Measurements from ENCODE around the gene PLXNA1.

The PLXNA1 gene

DNA sequence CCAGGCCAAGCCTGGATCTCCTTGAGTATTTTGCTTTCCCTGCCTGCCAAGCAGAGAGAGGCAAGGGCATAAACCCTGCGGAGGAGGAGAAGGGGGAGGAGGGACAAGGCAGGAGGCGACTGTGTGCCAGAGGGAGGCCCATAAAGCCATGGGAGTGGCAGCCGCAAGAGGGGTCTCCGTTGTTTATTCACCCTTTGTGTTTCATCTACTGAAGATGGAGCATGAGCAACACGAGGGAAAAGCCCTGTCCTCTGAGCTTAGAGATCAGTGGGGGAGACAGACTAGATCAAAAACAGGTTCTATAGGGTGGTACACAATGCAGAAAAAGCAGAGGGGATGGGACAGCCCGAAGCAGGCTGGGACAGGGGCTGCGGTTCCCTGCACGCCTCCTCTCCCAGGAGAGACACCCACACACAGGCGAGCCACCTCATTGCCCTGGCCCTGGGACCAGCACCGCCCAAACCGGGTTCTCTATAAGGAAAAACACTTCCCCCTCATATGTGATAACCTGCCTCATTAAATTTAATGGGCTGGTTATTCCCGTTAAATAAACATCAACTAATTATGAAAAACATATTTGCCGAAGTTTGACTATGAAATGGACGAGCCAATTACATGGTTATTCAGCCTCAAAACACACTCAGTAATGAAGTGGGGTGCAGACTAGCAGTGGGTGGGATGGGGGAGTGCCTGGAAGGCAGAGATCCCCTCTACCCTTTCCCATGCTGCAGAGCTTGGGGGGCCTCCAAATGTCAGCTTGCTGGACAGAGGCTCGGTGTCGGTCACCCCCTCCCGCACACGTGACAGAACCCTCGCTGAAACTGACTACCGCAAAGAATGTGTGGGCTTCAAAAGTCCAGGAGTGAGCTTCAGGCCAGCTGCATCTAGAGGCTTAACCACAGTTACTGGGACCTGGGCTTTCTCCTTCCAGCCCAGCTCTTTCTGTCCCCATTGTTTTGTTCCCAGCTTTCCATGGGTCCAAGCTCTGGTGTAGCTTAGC is 14.2 kb upstream of the PLXNA1 start:
- no peak for DNase-seq

DNA sequence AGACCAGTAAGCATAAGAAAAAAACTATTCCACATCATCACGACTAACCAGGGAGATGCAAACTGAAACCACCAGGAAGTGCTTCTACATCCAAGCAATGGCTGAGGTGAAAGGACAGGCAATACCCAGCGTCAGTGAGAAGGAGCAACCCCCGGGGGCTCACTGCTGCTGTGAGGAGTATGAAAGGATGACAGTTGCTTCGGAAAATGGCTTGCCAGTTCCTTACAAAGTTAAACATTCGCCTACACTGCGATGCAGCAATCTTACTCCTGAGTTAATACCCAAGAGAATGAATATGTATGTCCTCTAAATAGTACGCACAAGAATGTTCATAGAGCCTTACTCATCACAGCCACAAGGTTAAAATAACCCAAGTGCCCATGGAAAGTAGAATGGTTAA is 13.3 kb upstream of the PLXNA1 start:
- no peak for DNase-seq

DNA sequence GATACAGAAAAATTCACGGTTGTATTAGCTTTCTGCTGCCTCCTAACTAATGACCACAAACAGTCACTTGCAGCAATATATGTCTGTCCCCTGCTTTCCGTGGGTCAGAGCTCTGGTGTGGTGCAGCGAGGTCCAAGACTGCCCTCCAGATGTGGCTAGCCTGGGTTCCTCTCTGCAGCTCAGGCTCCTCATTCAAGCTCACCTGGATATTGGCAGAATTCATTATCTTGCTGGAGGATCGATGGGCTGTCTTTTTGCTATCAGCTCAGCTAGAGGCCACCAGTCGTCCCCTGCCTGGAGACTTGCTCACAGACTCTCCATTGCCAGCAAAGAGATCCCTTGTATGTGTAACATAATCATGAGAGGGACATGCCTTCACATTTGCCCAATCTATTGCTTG is 12.8 kb upstream of the PLXNA1 start:
- DNase-seq = no peak

DNA sequence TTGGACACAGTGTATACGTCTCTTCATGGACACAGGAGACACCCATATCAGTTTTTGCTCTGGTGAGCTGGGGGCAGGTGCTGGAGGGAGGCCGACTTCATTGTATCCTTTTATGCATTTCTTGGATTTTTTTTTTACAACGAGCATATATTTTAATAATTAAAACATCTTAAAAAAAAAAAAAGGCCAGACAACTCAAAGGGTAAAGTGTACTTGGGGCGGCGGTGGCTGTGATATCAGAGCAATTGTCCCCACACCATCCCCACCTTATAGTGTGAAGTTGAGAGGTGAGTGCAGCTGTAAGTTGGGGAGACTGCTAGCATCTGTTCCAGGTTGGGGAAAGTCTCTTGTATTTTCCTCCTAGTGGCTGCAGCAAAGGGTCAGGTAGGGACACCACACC is 12.0 kb upstream of the PLXNA1 start:
- DNase-seq = no peak

DNA sequence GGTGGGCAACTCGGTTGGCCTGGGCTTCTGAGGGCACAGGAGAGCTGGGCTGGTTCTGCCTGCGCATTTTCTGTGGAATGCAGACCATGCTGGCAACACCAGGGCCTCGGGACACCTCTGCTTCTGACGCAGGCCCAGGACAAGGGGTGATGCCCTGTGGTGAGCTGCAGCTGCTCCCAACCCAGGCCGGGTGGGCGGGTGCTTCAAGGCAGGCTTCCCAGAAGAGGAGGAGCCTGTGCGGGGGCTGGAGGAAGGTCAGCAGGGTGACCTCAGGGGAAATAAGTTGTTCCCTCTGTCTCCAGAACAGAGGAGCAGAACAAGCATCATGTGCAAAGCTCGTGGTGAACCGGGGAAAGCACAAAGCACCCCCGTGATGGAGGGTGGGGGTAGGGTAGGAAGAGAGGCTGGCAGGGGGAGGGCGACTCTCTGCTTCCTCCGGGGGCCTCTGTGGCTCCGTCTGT is 11.0 kb upstream of the PLXNA1 start:
- DNase-seq = no peak

DNA sequence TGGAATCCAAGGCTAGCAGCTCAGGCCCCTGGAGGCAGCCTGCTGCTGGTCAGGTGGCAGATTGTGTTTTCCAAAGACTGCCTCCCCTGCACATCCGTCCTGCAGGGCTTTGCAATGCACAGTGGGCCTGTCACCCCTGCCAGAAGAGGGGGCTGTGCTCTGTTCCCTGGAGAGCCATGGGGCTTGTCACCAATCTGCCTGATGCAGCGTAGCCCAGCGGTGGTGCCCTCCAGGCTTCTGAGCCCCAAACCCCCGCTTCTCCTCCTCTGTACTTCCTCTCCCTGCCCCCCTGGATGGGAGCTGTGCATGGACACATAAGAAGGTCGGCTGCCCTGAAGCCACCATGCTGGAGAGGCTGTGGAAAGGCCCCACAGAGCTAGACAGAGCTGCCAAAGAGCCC is 10.0 kb upstream of the PLXNA1 start:
- no peak for DNase-seq

DNA sequence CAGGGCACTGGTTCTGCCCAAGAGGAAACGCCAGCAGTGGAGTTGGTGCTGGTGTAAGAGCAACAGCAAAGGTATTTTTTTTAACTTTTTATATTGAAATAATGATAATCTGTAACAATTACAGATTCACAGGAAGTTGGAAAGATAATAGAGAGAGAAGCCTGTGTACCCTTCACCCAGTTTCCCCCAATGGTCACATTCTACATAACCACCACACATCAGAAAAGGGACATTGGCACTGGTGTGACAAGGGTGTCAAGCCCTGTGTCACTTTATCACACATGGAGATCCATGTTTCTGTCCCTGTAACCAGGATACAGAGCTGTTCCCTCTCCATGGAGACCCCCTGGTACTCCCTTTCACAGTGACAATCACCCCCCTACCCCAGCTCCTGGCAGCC is 9.1 kb upstream of the PLXNA1 start:
- DNase-seq = no peak

DNA sequence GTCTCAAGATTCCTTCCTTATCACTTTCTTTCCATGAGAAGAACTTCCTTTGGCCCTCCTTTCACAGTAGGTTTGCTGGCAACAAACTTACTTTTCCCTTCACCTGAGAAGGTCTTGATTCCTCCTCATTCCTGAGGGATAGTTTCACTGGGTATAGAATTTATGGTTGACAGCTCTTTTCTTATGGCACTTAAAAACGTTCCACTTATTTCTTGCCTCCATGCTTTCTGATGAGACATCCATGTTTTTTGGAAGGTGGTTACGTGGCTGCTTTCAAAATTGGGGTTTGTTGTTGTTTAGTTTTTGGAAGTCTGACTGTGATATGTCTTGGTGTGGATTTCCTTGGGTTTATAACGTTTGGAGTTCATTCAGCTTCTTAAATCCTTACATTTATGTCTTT is 8.2 kb upstream of the PLXNA1 start:
- DNase-seq = no peak

DNA sequence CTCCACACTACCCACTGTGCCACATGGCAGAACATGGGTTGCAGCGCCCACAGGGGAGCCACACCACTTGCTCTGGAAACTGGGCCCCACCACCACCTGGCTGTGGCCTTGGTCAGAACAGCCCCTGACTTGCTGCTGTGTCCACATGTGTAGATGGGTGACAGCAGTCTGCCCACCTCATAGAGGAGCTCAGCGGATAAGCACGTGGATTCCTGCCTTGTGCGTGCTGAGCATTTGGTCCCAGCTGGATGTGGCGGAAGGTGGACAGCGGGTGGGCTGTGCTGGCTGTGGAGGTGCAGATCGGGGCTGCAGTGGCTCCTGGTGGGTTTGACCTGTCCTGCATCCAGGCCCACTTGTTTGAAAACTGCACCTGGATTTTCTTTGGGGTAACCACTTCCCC is 6.0 kb upstream of the PLXNA1 start:
- no peak for DNase-seq

DNA sequence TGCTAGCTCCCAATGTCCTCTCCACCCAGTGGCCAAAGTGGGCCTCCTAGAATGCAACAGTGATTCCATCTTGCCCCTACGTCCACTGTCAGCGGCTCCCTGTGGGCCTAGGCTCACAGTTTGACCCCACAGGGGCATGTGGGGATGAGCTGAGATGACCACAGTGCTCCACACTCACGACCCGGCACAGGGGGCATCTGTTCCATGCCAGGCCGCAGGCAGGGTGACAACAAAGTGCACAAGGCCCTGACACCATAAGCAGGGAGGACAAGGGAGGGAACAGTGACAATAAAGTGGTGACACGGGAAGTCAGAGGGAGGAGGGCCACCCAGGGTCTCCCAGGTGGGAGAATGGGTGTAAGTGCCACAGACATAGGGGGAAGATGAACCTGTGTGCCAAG is 5.1 kb upstream of the PLXNA1 start:
- DNase-seq = no peak

DNA sequence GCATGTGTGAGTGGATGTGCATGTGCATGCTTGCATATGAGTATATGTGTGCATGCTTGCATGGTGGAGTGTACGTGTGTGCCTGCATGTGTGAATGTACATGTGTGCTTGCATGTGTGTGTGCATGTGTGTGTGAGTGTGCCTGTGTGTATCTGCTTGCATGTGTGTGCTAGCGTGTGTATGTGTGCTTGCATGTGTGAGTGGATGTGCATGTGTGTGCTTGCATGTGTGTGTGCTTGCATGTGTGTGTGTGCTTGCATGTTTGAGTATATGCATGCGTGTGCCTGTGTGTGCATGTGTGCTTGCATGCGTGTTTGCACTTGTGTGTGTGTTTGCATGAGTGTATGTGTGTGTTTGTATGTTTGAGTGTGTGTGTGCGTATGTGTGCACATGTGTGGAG is 4.6 kb upstream of the PLXNA1 start:
- no peak for DNase-seq

DNA sequence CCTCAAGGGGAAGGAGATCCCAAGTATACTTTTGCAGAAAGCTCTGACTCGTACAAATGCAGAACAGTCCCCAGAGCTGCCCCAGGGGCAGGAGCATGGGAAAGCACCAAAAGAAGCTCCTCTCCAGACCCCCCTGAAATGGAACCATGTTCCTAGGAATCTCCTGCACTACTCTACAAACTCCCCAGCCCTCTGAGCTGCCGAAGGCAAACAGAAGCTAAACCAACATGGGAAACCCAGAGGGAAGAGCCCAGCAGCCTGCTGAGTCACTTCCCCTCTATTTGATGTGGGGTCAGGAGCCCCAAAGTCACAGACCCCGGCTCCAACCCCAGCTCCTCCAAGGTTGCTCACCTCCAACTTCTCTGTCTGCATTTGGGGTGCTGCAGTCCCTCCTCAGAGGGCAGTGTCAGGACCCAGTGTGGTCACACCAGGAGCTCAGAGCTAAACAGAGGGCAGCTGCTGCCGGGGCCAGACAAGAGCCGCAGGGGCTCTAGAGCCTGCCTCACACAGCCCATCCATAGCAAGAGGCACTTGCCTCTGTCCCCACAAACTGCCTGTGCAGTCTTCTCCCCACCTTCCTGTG is 3.8 kb upstream of the PLXNA1 start:
- no peak for DNase-seq

DNA sequence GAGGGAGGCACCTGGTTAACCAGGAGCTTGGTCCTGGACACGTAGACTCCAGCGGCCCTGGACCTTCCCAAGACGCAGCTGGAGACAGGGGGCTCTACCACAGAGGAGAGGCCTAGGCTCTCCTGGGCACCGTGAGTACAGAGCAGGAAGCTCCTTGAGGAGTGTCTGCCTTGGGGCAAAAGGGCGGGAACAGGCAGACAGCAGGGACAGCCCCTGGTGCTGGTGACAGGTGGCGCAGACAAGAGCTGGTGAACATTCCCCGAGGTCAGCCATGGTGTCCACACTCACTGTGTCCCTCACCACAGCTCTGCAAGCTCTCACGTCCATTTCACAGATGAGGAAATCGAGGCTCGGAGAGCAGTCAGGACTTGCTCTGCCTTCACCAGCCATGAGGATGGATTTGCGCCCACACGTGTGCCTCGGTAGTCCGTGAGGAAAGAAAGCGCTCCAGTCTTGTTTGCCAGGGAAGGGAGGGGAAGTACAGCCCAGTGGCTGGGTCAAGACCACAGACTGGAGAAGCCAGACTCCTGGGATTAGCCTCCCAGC is 2.6 kb upstream of the PLXNA1 start:
- no peak for DNase-seq

DNA sequence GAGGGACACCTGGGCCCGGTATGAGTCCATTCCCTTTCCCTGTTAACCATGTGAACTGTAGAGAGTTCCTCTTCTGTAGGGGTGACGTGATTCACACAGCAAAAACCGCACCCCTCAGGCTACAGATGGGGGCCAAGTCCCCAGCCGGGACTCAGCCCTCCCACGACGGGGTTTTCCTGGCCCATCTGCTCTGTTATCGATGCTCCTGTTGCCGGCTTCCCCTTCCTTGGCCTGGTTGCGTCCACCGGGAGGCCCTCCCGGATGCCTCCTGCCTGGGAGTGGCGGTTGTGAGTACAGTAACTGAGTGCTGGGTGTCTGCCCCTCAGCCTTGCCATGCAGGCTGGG is 817 bp upstream of the PLXNA1 start:
- DNase-seq = peak; percentile 71 to 78

DNA sequence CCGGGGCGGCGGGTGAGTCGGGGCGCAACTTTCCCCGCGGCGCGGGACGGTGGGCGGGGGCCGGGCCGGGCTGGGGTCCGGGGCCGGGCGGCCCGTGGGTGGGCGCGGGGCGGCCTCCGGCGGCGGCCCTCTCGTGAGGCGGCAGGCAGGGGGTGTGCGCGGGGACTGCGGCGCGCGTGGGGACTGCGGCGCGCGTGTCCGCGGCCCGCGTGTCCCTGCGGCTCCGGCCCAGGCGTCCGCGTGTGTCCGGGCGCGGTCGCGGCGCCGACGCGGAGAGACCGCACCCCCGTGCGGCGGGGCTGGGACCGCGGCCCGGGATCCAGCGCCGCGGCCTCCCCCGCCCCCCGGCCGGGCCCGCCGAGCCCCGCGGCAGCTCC is 349 bp downstream of the PLXNA1 start:
- no peak for DNase-seq

DNA sequence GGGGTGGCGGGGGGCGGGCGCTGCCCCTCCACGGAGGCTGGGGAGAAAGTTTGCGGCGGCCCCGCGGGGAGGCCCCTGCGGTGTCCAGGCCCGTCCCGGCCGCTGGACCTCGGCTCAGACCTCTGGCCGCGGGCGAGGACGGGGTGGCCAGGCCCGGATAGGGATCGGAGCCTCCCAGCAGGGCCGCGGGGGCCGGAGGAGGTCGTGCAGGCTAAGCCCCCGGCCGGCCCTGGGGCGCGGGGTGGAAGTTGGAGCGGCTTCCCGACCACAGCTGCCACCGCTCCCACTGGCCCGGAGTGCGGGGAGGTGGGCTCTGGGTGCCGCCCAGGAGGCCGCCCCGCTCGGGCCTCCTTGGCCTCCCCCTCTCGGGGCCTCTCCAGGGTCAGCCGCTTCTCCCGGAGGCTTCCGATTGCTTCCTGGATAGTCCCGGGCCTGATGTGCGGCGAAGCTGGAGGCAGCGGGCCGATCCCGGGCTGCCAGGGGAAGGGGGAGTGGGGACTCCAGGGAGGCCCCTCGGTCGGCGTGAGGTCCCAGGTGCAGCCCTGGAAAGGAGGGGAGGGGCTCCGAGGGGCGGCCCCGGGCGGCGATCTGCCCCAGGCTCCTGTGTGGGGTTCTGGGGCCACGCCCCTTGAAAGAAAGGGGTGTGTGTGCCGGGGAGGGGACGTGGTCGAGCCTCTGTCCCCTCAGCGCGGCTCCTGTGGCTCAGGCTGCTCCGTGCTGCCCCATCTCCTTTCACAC is 907 bp downstream of the PLXNA1 start:
- DNase-seq = peak; percentile 32 to 33

DNA sequence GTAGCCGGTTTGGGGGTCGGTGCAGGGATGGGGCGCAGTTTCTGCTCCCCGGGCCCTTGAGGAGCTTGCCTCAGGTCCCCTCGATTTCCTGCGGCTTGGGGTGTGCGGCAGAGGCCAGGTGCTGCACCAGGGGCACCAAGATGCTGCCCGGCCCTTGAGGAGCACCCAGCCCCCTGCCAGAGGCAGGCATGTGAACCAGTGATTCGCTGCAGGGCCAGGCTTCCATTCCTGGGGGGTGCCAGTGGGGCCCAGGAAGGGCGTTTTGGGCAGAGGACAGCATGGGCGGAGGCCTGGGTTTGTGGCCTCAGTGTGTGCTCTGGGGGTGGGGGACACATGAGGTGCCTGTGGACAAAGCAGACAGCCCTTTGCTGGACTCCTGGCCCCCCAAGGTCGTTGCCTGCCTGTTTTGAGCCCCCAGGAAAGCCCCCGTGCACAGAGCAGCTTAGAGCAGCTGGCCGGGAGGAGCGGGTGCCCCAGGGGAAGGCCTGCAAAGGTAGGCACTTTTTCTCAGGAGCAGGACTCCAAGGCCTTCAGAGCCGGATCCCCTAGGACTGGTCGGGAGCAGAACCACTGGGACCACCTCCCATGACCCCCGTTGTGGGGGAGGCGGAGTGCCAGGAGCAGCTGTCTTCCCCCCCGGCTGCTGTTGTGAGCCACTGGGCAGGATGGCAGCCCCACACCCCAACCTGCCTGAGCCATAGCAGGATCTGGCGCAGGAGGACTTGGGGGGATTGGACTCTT is 1.6 kb downstream of the PLXNA1 start:
- DNase-seq = no peak

DNA sequence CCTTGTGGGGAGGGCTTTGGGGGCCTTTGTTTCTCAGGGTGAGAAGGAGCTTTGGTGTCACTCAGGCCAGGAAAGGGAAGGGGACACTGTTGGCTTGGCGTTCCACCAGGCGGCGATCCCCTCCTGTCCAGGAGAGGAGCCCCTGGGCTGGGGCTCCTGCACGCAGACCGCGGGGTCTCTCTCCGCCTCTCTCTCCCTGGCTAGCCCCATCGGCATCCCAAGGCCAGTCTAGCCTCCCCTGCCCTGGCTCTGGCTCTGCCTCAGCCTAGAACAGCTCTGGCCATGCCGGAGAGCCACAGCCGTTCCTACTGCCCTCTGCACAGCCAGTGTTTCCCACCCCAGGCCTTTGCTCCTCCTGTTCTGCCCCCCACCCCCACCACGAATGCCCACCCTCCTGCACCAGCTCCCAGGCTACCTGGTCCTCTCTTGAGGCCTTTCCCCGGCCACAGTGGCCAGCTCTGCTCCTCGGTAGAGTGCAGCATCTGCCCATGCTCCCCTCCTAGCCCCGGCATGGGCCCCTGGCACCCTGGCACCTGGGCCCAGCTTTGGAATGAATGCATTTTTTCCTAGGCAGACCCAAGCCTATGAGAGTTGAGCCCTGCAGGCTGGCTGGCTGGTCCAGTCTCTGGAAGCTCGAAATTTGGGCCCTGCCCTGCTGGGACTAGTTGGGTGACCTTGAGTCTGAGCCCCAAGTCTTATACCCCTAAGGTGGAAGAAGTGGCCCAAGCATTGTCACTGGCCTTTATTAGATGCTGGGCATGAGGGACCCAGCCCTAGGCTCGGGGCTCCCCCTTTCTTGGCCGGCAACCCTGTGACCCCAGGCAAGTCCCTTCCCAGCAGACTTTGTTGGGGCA is 2.4 kb downstream of the PLXNA1 start:
- DNase-seq = no peak

DNA sequence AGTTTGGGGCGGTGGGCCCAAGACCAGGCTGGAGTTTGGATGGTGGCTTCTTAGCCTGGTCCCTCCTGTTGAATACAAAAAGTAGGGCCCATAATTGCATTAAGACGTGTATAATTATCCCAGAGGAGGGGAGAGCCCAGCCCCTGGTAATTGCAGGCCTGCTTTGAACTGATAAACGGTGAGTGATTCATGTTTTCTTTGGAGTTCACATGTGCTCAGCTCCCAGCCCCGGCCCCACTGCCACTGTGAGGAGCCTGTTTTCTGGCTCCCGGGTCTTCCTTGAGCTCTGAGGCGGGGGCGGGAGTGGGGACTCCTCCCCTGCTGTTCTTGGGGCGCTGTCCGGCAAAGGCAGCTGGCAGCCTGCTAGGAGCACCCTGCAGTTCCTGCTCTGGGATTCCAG is 3.1 kb downstream of the PLXNA1 start:
- no peak for DNase-seq

DNA sequence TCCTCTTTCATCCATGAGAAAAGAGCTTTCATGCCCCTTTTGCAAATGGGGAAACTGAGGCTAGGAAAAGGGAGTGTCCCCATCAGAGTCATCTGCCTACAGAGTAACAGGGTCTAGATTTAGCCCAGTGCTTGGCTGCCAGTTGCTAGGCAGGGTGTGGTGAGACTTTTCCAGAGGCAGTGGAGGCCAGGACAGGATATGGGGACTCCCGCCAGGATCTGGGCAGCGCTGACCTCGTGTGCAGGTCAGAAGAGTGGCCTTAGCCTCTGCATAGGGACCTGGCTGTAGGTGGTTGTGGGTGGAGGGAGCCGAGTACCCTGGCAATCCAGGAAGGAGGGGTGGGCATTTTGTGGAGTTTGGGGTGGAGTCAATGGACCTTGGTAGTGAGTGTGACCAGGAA is 4.2 kb downstream of the PLXNA1 start:
- DNase-seq = no peak

DNA sequence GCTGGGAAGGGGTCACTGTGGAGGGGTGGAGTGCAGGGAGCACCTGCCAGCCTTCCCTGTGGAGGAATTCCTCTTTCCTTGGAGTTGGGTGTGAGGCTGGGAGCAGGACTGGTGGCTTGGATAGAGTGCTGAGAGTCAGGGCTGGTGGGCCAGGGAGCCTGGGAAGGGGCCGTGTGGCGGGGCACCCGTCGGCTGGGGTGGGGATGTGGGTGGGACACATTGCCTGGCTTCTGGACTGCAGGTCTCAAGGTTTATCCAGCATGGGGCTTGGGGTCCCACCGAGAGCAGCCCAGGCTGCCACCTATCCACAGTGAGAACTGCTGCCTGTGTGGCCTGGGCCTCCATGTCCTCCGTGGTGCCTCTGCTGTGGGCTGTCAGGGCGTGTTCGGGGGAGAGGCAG is 4.7 kb downstream of the PLXNA1 start:
- DNase-seq = no peak

DNA sequence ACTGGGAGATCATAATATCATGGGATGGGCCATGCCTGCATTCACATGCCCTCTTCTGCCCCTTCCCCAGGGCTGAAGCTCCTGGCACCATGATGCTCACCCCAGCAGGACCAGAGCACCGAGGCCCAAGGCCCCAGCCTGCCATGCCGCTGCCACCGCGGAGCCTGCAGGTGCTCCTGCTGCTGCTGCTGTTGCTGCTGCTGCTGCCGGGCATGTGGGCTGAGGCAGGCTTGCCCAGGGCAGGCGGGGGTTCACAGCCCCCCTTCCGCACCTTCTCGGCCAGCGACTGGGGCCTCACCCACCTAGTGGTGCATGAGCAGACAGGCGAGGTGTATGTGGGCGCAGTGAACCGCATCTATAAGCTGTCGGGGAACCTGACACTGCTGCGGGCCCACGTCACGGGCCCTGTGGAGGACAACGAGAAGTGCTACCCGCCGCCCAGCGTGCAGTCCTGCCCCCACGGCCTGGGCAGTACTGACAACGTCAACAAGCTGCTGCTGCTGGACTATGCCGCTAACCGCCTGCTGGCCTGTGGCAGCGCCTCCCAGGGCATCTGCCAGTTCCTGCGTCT is 5.6 kb downstream of the PLXNA1 start:
- no peak for DNase-seq
